ENCODE measurements around the gene PKD1.

Gene PKD1

GRCh38 chr16:2174396-2175131 is 38.9 kb upstream of the PKD1 start:
- TF ChIP-seq GATA3 (IDR thresholded peaks at IDR 0.05; ENCODE audit: low read depth, low read length) (no peak), GATA2 (IDR thresholded peaks at IDR 0.05; ENCODE audit: low read depth, low read length) (no peak)

- TF ChIP-seq GATA2 (IDR thresholded peaks at IDR 0.05; ENCODE audit: low read depth, low read length), result no peak
- TF ChIP-seq GATA3 (IDR thresholded peaks at IDR 0.05; ENCODE audit: low read depth, low read length), result no peak
Observed at GRCh38 chr16:2173916-2174315, 38.2 kb upstream of the PKD1 start.

GRCh38 chr16:2173366-2173765 is 37.7 kb upstream of the PKD1 start:
- TF ChIP-seq GATA2 (IDR thresholded peaks at IDR 0.05; ENCODE audit: low read depth, low read length) (no peak), GATA3 (IDR thresholded peaks at IDR 0.05; ENCODE audit: low read depth, low read length) (no peak)

- TF ChIP-seq GATA3 (IDR thresholded peaks at IDR 0.05; ENCODE audit: low read depth, low read length) (no peak), GATA2 (IDR thresholded peaks at IDR 0.05; ENCODE audit: low read depth, low read length) (no peak)
Observed at GRCh38 chr16:2172688-2173335, 37.1 kb upstream of the PKD1 start.

- TF ChIP-seq GATA2 (IDR thresholded peaks at IDR 0.05; ENCODE audit: low read depth, low read length) (no peak), GATA3 (IDR thresholded peaks at IDR 0.05; ENCODE audit: low read depth, low read length) (no peak)
Observed at GRCh38 chr16:2171601-2172178, 36.0 kb upstream of the PKD1 start.

- no peak for TF ChIP-seq GATA2 (IDR thresholded peaks at IDR 0.05; ENCODE audit: low read depth, low read length)
- no peak for TF ChIP-seq GATA3 (IDR thresholded peaks at IDR 0.05; ENCODE audit: low read depth, low read length)
Observed at GRCh38 chr16:2170587-2171435, 35.1 kb upstream of the PKD1 start.

GRCh38 chr16:2170080-2170479 is 34.4 kb upstream of the PKD1 start:
- TF ChIP-seq GATA3 (IDR thresholded peaks at IDR 0.05; ENCODE audit: low read depth, low read length) (no peak), GATA2 (IDR thresholded peaks at IDR 0.05; ENCODE audit: low read depth, low read length) (no peak)

- no peak for TF ChIP-seq GATA2 (IDR thresholded peaks at IDR 0.05; ENCODE audit: low read depth, low read length)
- TF ChIP-seq GATA3 (IDR thresholded peaks at IDR 0.05; ENCODE audit: low read depth, low read length), result no peak
Observed at GRCh38 chr16:2167068-2167638, 31.5 kb upstream of the PKD1 start.

GRCh38 chr16:2166263-2167067 is 30.8 kb upstream of the PKD1 start:
- TF ChIP-seq GATA3 (IDR thresholded peaks at IDR 0.05; ENCODE audit: low read depth, low read length) (no peak), GATA2 (IDR thresholded peaks at IDR 0.05; ENCODE audit: low read depth, low read length) (no peak)

GRCh38 chr16:2165861-2166260 is 30.2 kb upstream of the PKD1 start:
- TF ChIP-seq GATA3 (IDR thresholded peaks at IDR 0.05; ENCODE audit: low read depth, low read length), result no peak
- TF ChIP-seq GATA2 (IDR thresholded peaks at IDR 0.05; ENCODE audit: low read depth, low read length), result no peak

GRCh38 chr16:2163211-2163881 is 27.6 kb upstream of the PKD1 start:
- TF ChIP-seq GATA3 (IDR thresholded peaks at IDR 0.05; ENCODE audit: low read depth, low read length) (no peak), GATA2 (IDR thresholded peaks at IDR 0.05; ENCODE audit: low read depth, low read length) (no peak)

- TF ChIP-seq GATA2 (IDR thresholded peaks at IDR 0.05; ENCODE audit: low read depth, low read length), result no peak
- no peak for TF ChIP-seq GATA3 (IDR thresholded peaks at IDR 0.05; ENCODE audit: low read depth, low read length)
Observed at GRCh38 chr16:2162676-2163118, 27.0 kb upstream of the PKD1 start.
